ENCODE data around the gene CCDC196. TPM values are rescaled to one million over a fixed set of nuclear protein-coding genes. Genes with fewer than 3 reads are reported as not detected.
"Not testable (repeated sequence)": the region's sequence is repeated elsewhere in the genome, so short reads cannot be mapped to it uniquely, and the experiment has no call there.

CCDC196 gene
- total RNA-seq, 1 experiment from 2014 or later, result not detected

DNA sequence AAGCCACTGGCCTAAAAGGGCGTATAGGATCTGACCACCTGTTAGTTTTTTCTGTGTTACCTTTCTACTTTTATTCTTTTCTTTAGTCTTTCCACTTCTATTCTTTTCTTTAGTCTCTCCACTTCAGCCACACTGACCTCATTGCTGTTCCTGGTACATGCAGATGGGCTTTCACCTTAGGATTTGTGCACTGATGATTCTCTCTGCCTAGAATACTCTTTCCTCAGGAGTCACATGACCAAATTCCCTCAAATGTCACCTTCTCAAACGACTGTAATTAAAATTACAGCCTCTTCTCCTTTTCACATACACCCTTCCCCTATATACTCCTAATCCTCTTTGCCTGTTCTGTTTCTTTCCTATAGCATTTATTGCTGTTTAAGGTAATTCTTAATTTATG lies 57.8 kb downstream of the CCDC196 start:
- no peak for ATAC-seq
- TF ChIP-seq EZH2phosphoT487 (IDR thresholded peaks at IDR 0.05; ENCODE audit: borderline replicate concordance) (no peak), SP1 (IDR thresholded peaks at IDR 0.05; ENCODE audit: low read depth) (no peak), SIN3A (IDR thresholded peaks at IDR 0.05; ENCODE audit: low read depth) (no peak), ELF1 (IDR thresholded peaks at IDR 0.05; ENCODE audit: borderline replicate concordance, low read depth) (no peak), ZNF274 (IDR thresholded peaks at IDR 0.05; ENCODE audit: low read depth, low read length) (no peak), CBX3 (IDR thresholded peaks at IDR 0.05; ENCODE audit: low read depth) (no peak), JUND (IDR thresholded peaks at IDR 0.05) (no peak)
- TF ChIP-seq, protein P1, sequence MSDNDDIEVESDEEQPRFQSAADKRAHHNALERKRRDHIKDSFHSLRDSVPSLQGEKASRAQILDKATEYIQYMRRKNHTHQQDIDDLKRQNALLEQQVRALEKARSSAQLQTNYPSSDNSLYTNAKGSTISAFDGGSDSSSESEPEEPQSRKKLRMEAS (IDR thresholded peaks at IDR 0.05), result no peak
- TF ChIP-seq, protein P2, sequence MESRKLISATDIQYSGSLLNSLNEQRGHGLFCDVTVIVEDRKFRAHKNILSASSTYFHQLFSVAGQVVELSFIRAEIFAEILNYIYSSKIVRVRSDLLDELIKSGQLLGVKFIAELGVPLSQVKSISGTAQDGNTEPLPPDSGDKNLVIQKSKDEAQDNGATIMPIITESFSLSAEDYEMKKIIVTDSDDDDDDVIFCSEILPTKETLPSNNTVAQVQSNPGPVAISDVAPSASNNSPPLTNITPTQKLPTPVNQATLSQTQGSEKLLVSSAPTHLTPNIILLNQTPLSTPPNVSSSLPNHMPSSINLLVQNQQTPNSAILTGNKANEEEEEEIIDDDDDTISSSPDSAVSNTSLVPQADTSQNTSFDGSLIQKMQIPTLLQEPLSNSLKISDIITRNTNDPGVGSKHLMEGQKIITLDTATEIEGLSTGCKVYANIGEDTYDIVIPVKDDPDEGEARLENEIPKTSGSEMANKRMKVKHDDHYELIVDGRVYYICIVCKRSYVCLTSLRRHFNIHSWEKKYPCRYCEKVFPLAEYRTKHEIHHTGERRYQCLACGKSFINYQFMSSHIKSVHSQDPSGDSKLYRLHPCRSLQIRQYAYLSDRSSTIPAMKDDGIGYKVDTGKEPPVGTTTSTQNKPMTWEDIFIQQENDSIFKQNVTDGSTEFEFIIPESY (IDR thresholded peaks at IDR 0.05; ENCODE audit: extremely low read depth, insufficient replicate concordance, low read length), result no peak
- H3K9me3 ChIP-seq (ENCODE audit: control insufficient read depth in 1 of 2, insufficient read depth in 1 of 2, low read depth in 1 of 2, low read length in 2 of 2), result no peaks in the 10 kb centered on the region
- no peak overlapping the region for H2AFZ ChIP-seq (ENCODE audit: low read depth, low read length, poor library complexity, severe bottlenecking)
- H3K27me3 ChIP-seq (ENCODE audit: insufficient read depth, low read length), result no peaks in the 10 kb centered on the region
- peaks cover 63% of the 10 kb centered on the region for H3K79me2 ChIP-seq (ENCODE audit: insufficient read depth, low read length)
- H3K36me3 ChIP-seq (ENCODE audit: control insufficient read depth in 1 of 2, insufficient read depth in 2 of 2, low read length in 2 of 2), result no peaks in the 10 kb centered on the region
- H3K9me2 ChIP-seq (ENCODE audit: insufficient read depth), result no peaks in the 10 kb centered on the region
- no peak for DNase-seq (ENCODE audit: low read depth, low spot score)
- no peak overlapping the region for H3K27ac ChIP-seq (ENCODE audit: low read depth, low read length)
- ChIA-PET CTCF (no interaction called here), POLR2A (no interaction called here), RAD21 (ENCODE audit: low non-redundant PET in 1 of 2, low total read pairs in 2 of 2, uncharacterized antibody in 2 of 2, unreplicated experiment in 2 of 2) (no interaction called here)
- H3K4me3 ChIP-seq (replicated peaks in 1 of 2; ENCODE audit: low read depth in 1 of 2, low read length in 2 of 2), result no peak overlapping the region
- H4K20me1 ChIP-seq (ENCODE audit: insufficient read depth), result 0 out of 2 replicates have a peak, but pooled peaks cover 9% of the 10 kb centered on the region
- intact Hi-C loops (cut with micrococcal nuclease), result no loop called here
- no peak overlapping the region for H3K9ac ChIP-seq (ENCODE audit: low read length)
- no peaks in the 10 kb centered on the region for H3K4me1 ChIP-seq (ENCODE audit: control insufficient read depth in 1 of 2, insufficient read depth in 2 of 2, low read length in 2 of 2)
- no peak overlapping the region for H3K4me2 ChIP-seq (ENCODE audit: low read length)
- no TSS peak for BruUV-seq (replicated peaks)

DNA sequence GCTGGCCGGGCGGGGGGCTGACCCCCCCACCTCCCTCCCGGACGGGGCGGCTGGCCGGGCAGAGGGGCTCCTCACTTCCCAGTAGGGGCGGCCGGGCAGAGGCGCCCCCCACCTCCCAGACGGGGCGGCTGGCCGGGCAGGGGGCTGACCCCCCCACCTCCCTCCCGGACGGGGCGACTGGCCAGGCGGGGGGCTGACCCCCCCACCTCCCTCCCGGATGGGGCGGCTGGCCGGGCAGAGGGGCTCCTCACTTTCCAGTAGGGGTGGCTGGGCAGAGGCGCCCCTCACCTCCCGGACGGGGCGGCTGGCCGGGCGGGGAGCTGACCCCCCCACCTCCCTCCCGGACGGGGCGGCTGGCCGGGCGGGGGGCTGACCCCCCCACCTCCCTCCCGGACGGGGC lies 59.0 kb downstream of the CCDC196 start:
- RAD21 ChIA-PET (ENCODE audit: low non-redundant PET in 1 of 2, low total read pairs in 2 of 2, uncharacterized antibody in 2 of 2, unreplicated experiment in 2 of 2); H3K4me3 ChIP-seq (replicated peaks in 1 of 2; ENCODE audit: low read depth in 1 of 2, low read length in 2 of 2); H3K4me2 ChIP-seq (ENCODE audit: low read length); H3K9me3 ChIP-seq (ENCODE audit: control insufficient read depth in 1 of 2, insufficient read depth in 1 of 2, low read depth in 1 of 2, low read length in 2 of 2); H2AFZ ChIP-seq (ENCODE audit: low read depth, low read length, poor library complexity, severe bottlenecking); H3K9me2 ChIP-seq (ENCODE audit: insufficient read depth); H3K4me1 ChIP-seq (ENCODE audit: control insufficient read depth in 1 of 2, insufficient read depth in 2 of 2, low read length in 2 of 2); ATAC-seq; H3K27ac ChIP-seq (ENCODE audit: low read depth, low read length); BruUV-seq (replicated peaks); POLR2A ChIA-PET; CTCF ChIA-PET; H3K27me3 ChIP-seq (ENCODE audit: insufficient read depth, low read length); intact Hi-C loops (cut with micrococcal nuclease); H4K20me1 ChIP-seq (ENCODE audit: insufficient read depth); DNase-seq (ENCODE audit: low read depth, low spot score); H3K9ac ChIP-seq (ENCODE audit: low read length); H3K36me3 ChIP-seq (ENCODE audit: control insufficient read depth in 1 of 2, insufficient read depth in 2 of 2, low read length in 2 of 2): not testable (repeated sequence)
- peaks cover 56% of the 10 kb centered on the region for H3K79me2 ChIP-seq (ENCODE audit: insufficient read depth, low read length)

DNA sequence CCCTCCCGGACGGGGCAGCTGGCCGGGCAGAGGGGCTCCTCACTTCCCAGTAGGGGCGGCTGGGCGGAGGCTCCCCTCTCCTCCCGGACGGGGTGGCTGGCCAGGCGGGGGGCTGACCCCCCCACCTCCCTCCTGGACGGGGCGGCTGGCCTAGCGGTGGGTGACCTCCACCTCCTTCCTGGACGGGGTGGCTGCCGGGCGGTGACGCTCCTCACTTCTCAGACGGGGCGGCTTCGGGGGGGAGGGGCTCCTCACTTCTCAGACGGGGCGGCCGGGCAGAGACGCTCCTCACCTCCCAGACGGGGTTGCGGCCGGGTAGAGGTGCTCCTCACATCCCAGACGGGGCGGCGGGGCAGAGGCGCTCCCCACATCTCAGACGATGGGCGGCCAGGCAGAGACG lies 59.6 kb downstream of the CCDC196 start:
- H2AFZ ChIP-seq (ENCODE audit: low read depth, low read length, poor library complexity, severe bottlenecking); H3K4me2 ChIP-seq (ENCODE audit: low read length); H3K4me3 ChIP-seq (replicated peaks in 1 of 2; ENCODE audit: low read depth in 1 of 2, low read length in 2 of 2); POLR2A ChIA-PET; H3K27ac ChIP-seq (ENCODE audit: low read depth, low read length); H3K9ac ChIP-seq (ENCODE audit: low read length); CTCF ChIA-PET; H4K20me1 ChIP-seq (ENCODE audit: insufficient read depth); H3K27me3 ChIP-seq (ENCODE audit: insufficient read depth, low read length); BruUV-seq (replicated peaks); DNase-seq (ENCODE audit: low read depth, low spot score); H3K9me2 ChIP-seq (ENCODE audit: insufficient read depth); H3K9me3 ChIP-seq (ENCODE audit: control insufficient read depth in 1 of 2, insufficient read depth in 1 of 2, low read depth in 1 of 2, low read length in 2 of 2); intact Hi-C loops (cut with micrococcal nuclease); H3K36me3 ChIP-seq (ENCODE audit: control insufficient read depth in 1 of 2, insufficient read depth in 2 of 2, low read length in 2 of 2); H3K4me1 ChIP-seq (ENCODE audit: control insufficient read depth in 1 of 2, insufficient read depth in 2 of 2, low read length in 2 of 2); RAD21 ChIA-PET (ENCODE audit: low non-redundant PET in 1 of 2, low total read pairs in 2 of 2, uncharacterized antibody in 2 of 2, unreplicated experiment in 2 of 2); ATAC-seq: not testable (repeated sequence)
- H3K79me2 ChIP-seq (ENCODE audit: insufficient read depth, low read length), result peaks cover 52% of the 10 kb centered on the region

All from HCT116 (cell line).